ENCODE results near the gene ZNF37A. TPM values are rescaled to one million over a fixed set of nuclear protein-coding genes. Genes with fewer than 3 reads are reported as not detected.
A peak's percentile ranks its signal among the peaks of the same experiment; 100 is the strongest.

ZNF37A gene
- total RNA-seq, 3 donors from 2014 or later (not counting 1 experiment from before 2014, with no cell fraction given), result 11.3 to 22.2 (median 19.5) TPM

DNA sequence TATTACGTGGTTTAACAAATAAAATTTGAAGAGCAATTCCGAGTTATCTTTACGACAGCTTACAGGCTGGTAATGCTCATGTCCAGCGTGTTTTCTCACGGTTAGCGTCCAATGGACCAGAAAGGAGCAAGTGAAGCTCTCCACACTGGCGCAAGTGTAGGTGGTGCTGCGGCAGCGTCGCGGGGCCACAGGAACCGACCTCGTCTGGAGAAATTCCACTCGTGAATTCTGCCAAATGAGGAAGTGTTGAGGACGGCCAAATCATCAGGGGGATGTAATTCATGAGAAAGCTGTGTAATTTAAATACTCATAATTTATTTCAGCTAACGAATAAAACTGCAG, 350 bp upstream of the ZNF37A start:
- no peaks in the 10 kb centered on the region for H3K9me3 Mint-ChIP-seq
- peaks cover 11% of the 10 kb centered on the region for H3K36me3 Mint-ChIP-seq
- no peaks in the 10 kb centered on the region for H3K27me3 Mint-ChIP-seq (ENCODE audit: low read depth in 2 of 2)
- Histone ChIP-seq H3K4me1 (ENCODE audit: control insufficient read depth, insufficient read depth, low read length) (peaks cover 19% of the 10 kb centered on the region), H3K4me3 (ENCODE audit: low read length) (peak overlapping the region; percentile 90), H3K36me3 (ENCODE audit: control insufficient read depth, insufficient read depth, low read length) (peaks cover 7% of the 10 kb centered on the region), H3K9me3 (ENCODE audit: control insufficient read depth, insufficient read depth, low read length) (no peaks in the 10 kb centered on the region), H3K27me3 (ENCODE audit: control insufficient read depth, insufficient read depth, low read length) (no peaks in the 10 kb centered on the region), H3K27ac (ENCODE audit: low read length) (peak overlapping the region; percentile 94)
- intact Hi-C loops (cut with micrococcal nuclease), result loop anchor here (1.0 kb wide), 2 partner anchors 83 to 117 kb away; partner anchors contain the start of genes ZNF25 and ZNF33A
- no peak for DNase-seq
- peak; percentile 0 to 2 (median 0) for ATAC-seq
- H3K4me3 Mint-ChIP-seq, result peak overlapping the region; percentile 95
- H3K4me1 Mint-ChIP-seq, result peaks cover 31 to 32% of the 10 kb centered on the region in 2 donors
- H3K27ac Mint-ChIP-seq, result peak overlapping the region; percentile 90 to 93
- TF ChIP-seq, protein P1, sequence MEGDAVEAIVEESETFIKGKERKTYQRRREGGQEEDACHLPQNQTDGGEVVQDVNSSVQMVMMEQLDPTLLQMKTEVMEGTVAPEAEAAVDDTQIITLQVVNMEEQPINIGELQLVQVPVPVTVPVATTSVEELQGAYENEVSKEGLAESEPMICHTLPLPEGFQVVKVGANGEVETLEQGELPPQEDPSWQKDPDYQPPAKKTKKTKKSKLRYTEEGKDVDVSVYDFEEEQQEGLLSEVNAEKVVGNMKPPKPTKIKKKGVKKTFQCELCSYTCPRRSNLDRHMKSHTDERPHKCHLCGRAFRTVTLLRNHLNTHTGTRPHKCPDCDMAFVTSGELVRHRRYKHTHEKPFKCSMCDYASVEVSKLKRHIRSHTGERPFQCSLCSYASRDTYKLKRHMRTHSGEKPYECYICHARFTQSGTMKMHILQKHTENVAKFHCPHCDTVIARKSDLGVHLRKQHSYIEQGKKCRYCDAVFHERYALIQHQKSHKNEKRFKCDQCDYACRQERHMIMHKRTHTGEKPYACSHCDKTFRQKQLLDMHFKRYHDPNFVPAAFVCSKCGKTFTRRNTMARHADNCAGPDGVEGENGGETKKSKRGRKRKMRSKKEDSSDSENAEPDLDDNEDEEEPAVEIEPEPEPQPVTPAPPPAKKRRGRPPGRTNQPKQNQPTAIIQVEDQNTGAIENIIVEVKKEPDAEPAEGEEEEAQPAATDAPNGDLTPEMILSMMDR (IDR thresholded peaks at IDR 0.05), result no peak
- 14% methylated on average over 16 of the region's 16 CpGs for WGBS (ENCODE audit: insufficient coverage)

- peaks cover 19% of the 10 kb centered on the region for H3K4me1 ChIP-seq (ENCODE audit: control insufficient read depth, insufficient read depth, low read length)
- H3K4me1 Mint-ChIP-seq, result peaks cover 31 to 44% of the 10 kb centered on the region in 2 donors
- H3K4me3 Mint-ChIP-seq, result peak overlapping the region; percentile 95
- no peaks in the 10 kb centered on the region for H3K9me3 ChIP-seq (ENCODE audit: control insufficient read depth, insufficient read depth, low read length)
- peaks cover 21% of the 10 kb centered on the region for H3K36me3 Mint-ChIP-seq
- peak overlapping the region; percentile 90 to 93 for H3K27ac Mint-ChIP-seq
- H3K4me3 ChIP-seq (ENCODE audit: low read length), result peak overlapping the region; percentile 90
- H3K27ac ChIP-seq (ENCODE audit: low read length), result peak overlapping the region; percentile 94
- H3K36me3 ChIP-seq (ENCODE audit: control insufficient read depth, insufficient read depth, low read length), result peaks cover 12% of the 10 kb centered on the region
- TF ChIP-seq, protein P1 (IDR thresholded peaks at IDR 0.05), result no peak
- H3K27me3 Mint-ChIP-seq (ENCODE audit: low read depth in 2 of 2), result no peaks in the 10 kb centered on the region
- no peaks in the 10 kb centered on the region for H3K9me3 Mint-ChIP-seq
- intact Hi-C loops (cut with micrococcal nuclease), result loop anchor here (1.0 kb wide), 2 partner anchors 85 to 119 kb away; partner anchors contain the start of genes ZNF25 and ZNF33A
- WGBS (ENCODE audit: insufficient coverage), result 67% methylated on average over 21 of the region's 21 CpGs
- ATAC-seq, result no peak
- DNase-seq, result no peak
- H3K27me3 ChIP-seq (ENCODE audit: control insufficient read depth, insufficient read depth, low read length), result no peaks in the 10 kb centered on the region
These were observed 914 bp downstream of the ZNF37A start for GRCh38 chr10:38094927-38095574.

DNA sequence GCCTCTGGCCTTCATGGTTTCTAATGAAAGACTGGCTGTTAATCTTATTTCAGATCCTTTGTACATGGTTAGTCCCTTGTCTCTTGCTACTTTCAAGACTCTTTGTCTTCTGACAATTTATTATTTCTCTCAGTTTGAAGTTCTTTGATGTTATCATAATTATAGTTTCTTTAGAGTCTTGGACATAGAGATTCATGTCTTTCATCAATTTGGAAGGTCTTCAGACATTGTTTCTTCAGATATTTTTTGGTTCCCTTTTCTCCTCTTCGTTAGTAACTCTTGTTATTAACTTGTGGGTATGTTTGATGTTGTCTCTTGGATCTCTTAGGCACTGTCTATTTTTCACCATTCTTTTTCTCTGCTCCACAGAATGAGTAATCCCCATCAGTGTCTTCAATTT, 8.7 kb downstream of the ZNF37A start:
- Histone ChIP-seq H3K27me3 (ENCODE audit: control insufficient read depth, insufficient read depth, low read length) (no peaks in the 10 kb centered on the region), H3K4me1 (ENCODE audit: control insufficient read depth, insufficient read depth, low read length) (no peaks in the 10 kb centered on the region), H3K36me3 (ENCODE audit: control insufficient read depth, insufficient read depth, low read length) (peaks cover 34% of the 10 kb centered on the region), H3K4me3 (ENCODE audit: low read length) (no peak overlapping the region), H3K27ac (ENCODE audit: low read length) (no peak overlapping the region), H3K9me3 (ENCODE audit: control insufficient read depth, insufficient read depth, low read length) (peaks cover 16% of the 10 kb centered on the region)
- H3K36me3 Mint-ChIP-seq, result peaks cover 75% of the 10 kb centered on the region
- no peak for ATAC-seq
- DNase-seq, result no peak
- peak overlapping the region; percentile 3 for H3K4me3 Mint-ChIP-seq
- WGBS (ENCODE audit: insufficient coverage), result no CpG with 5 or more reads among the region's 1 CpG
- TF ChIP-seq, protein P1 (IDR thresholded peaks at IDR 0.05), result no peak
- no peaks in the 10 kb centered on the region for H3K27me3 Mint-ChIP-seq (ENCODE audit: low read depth in 2 of 2)
- H3K4me1 Mint-ChIP-seq, result peaks cover 2 to 18% of the 10 kb centered on the region in 2 donors
- H3K27ac Mint-ChIP-seq, result no peak overlapping the region
- intact Hi-C loops (cut with micrococcal nuclease), result no loop called here
- peaks cover 10 to 21% of the 10 kb centered on the region in 2 donors for H3K9me3 Mint-ChIP-seq

Measured in natural killer cell (primary cell).